Calu3 (cell line): ENCODE results near the gene BUD31. TPM values are rescaled to one million over a fixed set of nuclear protein-coding genes. Genes with fewer than 3 reads are reported as not detected.

Experiments used
- Bru-seq: library from RNA; stranded (reverse); fragments of 400-500 nt; gene quantifications from one replicate; lab custom pipeline; 2021; lab: Mats Ljungman, UMichigan
- BruChase-seq, 2 experiments: library from RNA; stranded (reverse); fragments of 400-500 nt; gene quantifications; one replicate each; lab custom pipeline; 2021; lab: Mats Ljungman, UMichigan
- BruUV-seq: library from RNA; stranded (reverse); fragments of 400-500 nt; replicated peaks from 2 replicates; lab custom pipeline; 2021; lab: Mats Ljungman, UMichigan
- CTCF ChIA-PET: fragments of 300-600 bp; sonication (Branson Sonifier 250); formaldehyde crosslinking; loops from one replicate; lab custom pipeline; 2022; ENCODE audit warnings: antibody characterized with exemption; lab: Charles Lee
- DNase-seq: peaks from one replicate; pipeline ENCODE4 v3.0.0; 2022
- H3K27ac Mint-ChIP-seq: one replicate; pipeline ENCODE4 v1.8.0; 2022; ENCODE audit warnings: mixed read lengths; ENCODE audit not compliant: unreplicated experiment
- H3K27me3 Mint-ChIP-seq: one replicate; pipeline ENCODE4 v1.8.0; 2022; ENCODE audit warnings: mixed read lengths; ENCODE audit not compliant: unreplicated experiment
- H3K36me3 Mint-ChIP-seq: one replicate; pipeline ENCODE4 v1.8.0; 2022; ENCODE audit warnings: mild to moderate bottlenecking, moderate library complexity, mixed read lengths; ENCODE audit not compliant: insufficient read depth, unreplicated experiment
- H3K4me1 Mint-ChIP-seq: one replicate; pipeline ENCODE4 v1.8.0; 2022; ENCODE audit warnings: mild to moderate bottlenecking, low read depth, mixed read lengths; ENCODE audit not compliant: unreplicated experiment
- H3K4me3 Mint-ChIP-seq: one replicate; pipeline ENCODE4 v1.8.0; 2022; ENCODE audit warnings: mild to moderate bottlenecking, low read depth, moderate library complexity, mixed read lengths; ENCODE audit not compliant: unreplicated experiment
- H3K9me3 Mint-ChIP-seq: one replicate; pipeline ENCODE4 v1.8.0; 2022; ENCODE audit warnings: low read depth, mixed read lengths; ENCODE audit not compliant: unreplicated experiment
- intact Hi-C: fragments of 100-400 bp; cut with micrococcal nuclease; formaldehyde crosslinking; loops from one replicate; pipeline ENCODE4 v1.10.0; 2022; ENCODE audit not compliant: unreplicated experiment
- long read RNA-seq: library from polyadenylated mRNA; stranded (forward); transcript quantifications from one replicate; pipeline ENCODE4 v2.0.0, GENCODE V29; 2022
- total RNA-seq: library from RNA; stranded (reverse); gene quantifications from 2 replicates; pipeline ENCODE4 v1.2.3, GENCODE V29; 2022
- TF ChIP-seq, protein P1 (sequence below): fragments of 200-600 bp; IDR thresholded peaks from one replicate; pipeline ENCODE4 v1.8.0; 2022; ENCODE audit warnings: antibody characterized with exemption; ENCODE audit not compliant: unreplicated experiment

Gene BUD31
- total RNA-seq (62.8 and 82.7 TPM in 2 replicates), Bru-seq, nascent RNA (percentile 77 among the genes with signal in this experiment), BruChase-seq, experiment 1, labeled RNA remaining after a 6-hour chase (percentile 83 among the genes with signal in this experiment), BruChase-seq, experiment 2, labeled RNA remaining after a 2-hour chase (percentile 72 among the genes with signal in this experiment)
- long read RNA-seq, transcript BUD31-202 (6 exons, 1,139 nt): major isoform, 95 of 126 reads
- long read RNA-seq, transcript BUD31-201 (6 exons, 1,035 nt): minor isoform, 20 of 126 reads
- long read RNA-seq, partial matches to known transcripts: 4 of 126 reads
- long read RNA-seq, other reads (novel, unspliced or antisense): 7 of 126 reads

DNA sequence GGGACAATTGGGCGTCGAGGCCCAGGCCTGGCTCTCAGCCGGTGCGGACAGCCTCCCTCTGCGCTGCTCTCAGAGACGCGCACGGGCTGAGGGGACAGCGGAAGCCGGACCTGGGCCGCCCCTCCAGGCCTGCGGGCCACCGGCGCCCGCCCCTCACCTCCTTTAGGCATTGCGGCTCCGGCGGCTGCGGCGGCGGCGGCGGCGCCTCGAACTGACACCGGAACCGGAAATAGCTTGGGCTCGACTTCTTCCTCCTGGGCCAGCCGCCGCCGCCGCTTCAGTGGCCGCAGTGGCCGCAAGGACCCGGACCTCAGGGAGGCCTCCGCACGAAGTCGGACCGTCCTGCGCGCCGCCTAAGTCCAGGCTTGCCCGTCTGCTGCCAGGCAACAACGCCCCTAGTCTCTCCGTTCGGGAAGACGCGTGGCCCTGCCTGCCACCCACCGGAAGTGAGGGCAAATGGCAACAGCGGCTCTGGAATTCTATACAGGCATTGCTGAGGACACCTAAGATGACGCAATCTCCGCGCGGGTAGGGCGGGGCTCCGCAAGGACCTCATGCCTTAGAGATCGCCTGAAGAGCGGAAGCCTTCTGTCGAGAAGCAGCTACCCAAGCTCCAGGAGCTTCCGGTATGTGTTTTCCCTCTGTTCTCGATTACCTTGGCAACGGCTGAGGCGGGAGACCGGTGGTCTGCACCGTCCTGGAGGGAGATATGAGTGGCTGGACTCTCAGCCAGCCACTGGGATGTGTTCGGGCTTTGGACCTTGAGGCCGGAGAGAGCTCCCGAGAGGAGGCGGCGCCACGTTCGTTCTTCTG is at the start of gene BUD31, which contains the start of gene PDAP1:
BUD31 (plus strand) TSS at position 591 of the 813 bp plus-strand sequence. CDS start 2,124 bp downstream, outside the sequence.
PDAP1 (minus strand) TSS at position 219 of the 813 bp plus-strand sequence; CDS start at position 170, 49 bp downstream.
- H3K36me3 Mint-ChIP-seq: peaks cover 64% of the 10 kb centered on the region
- CTCF ChIA-PET: interaction anchor here (0.6 to 1.2 kb wide), 2 partner anchors 9 to 27 kb away, joined by 3 read pairs; no protein-coding TSS in a partner anchor

DNA sequence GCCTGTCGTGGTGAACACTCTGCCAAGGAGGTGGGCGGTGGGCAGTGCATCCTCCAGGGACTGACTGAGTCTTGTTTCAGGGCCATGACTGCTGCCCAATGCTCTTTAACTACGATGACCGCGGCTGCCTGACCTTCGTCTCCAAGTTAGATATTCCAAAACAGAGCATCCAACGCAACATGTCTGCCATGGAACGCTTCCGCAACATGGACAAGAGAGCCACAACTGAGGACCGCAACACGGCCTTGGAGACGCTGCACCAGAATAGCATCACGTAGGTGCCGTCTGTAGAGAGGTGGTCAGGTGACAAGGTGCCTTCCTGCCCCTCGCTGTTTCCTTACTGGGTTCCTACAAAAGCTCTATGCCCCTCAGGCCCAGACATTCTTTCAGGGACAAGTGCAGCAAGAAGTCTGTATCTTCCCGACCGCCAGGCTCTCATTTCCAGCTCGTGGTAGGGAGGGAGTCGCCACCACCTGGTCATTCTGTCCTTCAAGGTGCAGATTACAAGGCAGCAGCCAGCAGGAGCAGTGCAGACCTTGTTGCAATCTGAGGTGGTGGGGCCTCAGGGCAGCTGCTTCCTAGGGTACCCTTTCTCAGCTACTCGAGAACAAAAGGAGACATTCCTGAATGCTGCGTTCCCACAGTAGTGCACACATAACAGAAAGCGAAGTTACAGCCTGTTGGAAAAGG is 49.2 kb upstream of the BUD31 start:
- no peak for DNase-seq
- no TSS peak for BruUV-seq
- Mint-ChIP-seq H3K9me3 (no peaks in the 10 kb centered on the region), H3K36me3 (peaks cover 64% of the 10 kb centered on the region), H3K27me3 (no peaks in the 10 kb centered on the region), H3K27ac (no peak overlapping the region), H3K4me1 (no peaks in the 10 kb centered on the region), H3K4me3 (no peak overlapping the region)
- CTCF ChIA-PET: no interaction called here
- TF ChIP-seq, protein P1, sequence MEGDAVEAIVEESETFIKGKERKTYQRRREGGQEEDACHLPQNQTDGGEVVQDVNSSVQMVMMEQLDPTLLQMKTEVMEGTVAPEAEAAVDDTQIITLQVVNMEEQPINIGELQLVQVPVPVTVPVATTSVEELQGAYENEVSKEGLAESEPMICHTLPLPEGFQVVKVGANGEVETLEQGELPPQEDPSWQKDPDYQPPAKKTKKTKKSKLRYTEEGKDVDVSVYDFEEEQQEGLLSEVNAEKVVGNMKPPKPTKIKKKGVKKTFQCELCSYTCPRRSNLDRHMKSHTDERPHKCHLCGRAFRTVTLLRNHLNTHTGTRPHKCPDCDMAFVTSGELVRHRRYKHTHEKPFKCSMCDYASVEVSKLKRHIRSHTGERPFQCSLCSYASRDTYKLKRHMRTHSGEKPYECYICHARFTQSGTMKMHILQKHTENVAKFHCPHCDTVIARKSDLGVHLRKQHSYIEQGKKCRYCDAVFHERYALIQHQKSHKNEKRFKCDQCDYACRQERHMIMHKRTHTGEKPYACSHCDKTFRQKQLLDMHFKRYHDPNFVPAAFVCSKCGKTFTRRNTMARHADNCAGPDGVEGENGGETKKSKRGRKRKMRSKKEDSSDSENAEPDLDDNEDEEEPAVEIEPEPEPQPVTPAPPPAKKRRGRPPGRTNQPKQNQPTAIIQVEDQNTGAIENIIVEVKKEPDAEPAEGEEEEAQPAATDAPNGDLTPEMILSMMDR: no peak
- intact Hi-C loops: no loop called here

More for the DNA sequence above, at the start of gene BUD31, which contains the start of gene PDAP1:
- intact Hi-C loops: no loop called here
- peak within 1 kb of the TSS; percentile 89 for H3K27ac Mint-ChIP-seq
- H3K4me3 Mint-ChIP-seq: peak within 1 kb of the TSS; percentile 92
- TF ChIP-seq, protein P1: no peak
- peak; percentile 87 for DNase-seq
- no TSS peak for BruUV-seq
- peaks cover 5% of the 10 kb centered on the region for H3K4me1 Mint-ChIP-seq
- H3K9me3 Mint-ChIP-seq: no peaks in the 10 kb centered on the region
- no peaks in the 10 kb centered on the region for H3K27me3 Mint-ChIP-seq

DNA sequence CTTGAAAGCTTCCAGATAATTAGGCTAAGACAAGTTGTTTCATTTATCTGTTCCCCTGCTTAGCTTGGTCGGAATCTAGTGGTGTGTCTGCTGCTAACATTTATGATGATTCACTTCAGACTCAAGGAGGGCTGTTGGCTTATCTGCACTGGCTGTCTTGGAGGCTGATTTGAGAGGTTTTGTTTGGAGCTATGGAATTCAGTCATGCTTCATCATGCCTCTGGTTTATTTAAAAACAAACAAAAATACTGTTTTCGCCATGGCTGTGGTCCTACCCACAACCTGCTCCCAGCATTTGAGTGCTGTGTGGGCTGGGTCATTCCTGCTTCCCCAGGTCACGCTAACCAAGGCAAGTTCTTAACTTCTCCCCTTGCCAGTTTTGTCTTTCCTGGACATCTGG is 46.0 kb upstream of the BUD31 start:
- H3K4me3 Mint-ChIP-seq: no peak overlapping the region
- TF ChIP-seq, protein P1: no peak
- CTCF ChIA-PET: interaction anchor here (0.5 to 0.7 kb wide), 2 partner anchors 36 to 271 kb away, joined by 3 to 5 read pairs; no protein-coding TSS in a partner anchor
- no peaks in the 10 kb centered on the region for H3K4me1 Mint-ChIP-seq
- DNase-seq: no peak
- no peaks in the 10 kb centered on the region for H3K27me3 Mint-ChIP-seq
- no peaks in the 10 kb centered on the region for H3K9me3 Mint-ChIP-seq
- H3K27ac Mint-ChIP-seq: no peak overlapping the region
- intact Hi-C loops: no loop called here
- peaks cover 78% of the 10 kb centered on the region for H3K36me3 Mint-ChIP-seq
- BruUV-seq: no TSS peak

DNA sequence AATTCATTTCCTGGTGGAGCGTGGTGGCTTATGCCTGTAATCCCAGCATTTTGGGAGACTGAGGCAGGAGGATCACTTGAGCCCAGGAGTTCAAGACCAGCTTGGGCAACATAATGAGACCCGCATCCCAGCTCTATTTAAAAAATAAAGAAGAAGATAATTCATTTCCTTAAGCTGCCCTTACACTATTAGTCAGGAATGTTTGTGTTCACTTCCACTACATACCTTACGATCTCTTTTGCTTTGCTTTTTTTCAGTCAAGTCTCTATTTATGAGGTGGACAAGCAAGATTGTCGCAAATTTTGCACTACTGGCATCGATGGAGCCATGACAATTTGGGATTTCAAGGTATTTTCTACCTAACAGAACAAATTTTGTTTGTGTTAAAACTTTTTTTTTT is 45.5 kb upstream of the BUD31 start:
- BruUV-seq: no TSS peak
- intact Hi-C loops: no loop called here
- H3K4me3 Mint-ChIP-seq: no peak overlapping the region
- no peaks in the 10 kb centered on the region for H3K9me3 Mint-ChIP-seq
- H3K36me3 Mint-ChIP-seq: peaks cover 73% of the 10 kb centered on the region
- H3K4me1 Mint-ChIP-seq: no peaks in the 10 kb centered on the region
- TF ChIP-seq, protein P1: no peak
- no peak overlapping the region for H3K27ac Mint-ChIP-seq
- H3K27me3 Mint-ChIP-seq: no peaks in the 10 kb centered on the region
- CTCF ChIA-PET: interaction anchor here (0.5 kb wide), 1 partner anchor 36 kb away, joined by 3 read pairs; no protein-coding TSS in a partner anchor
- DNase-seq: no peak
